Measurements from ENCODE around the gene CDH10. TPM values are rescaled to one million over a fixed set of nuclear protein-coding genes. Genes with fewer than 3 reads are reported as not detected.

The CDH10 gene
- total and polyA plus RNA-seq, 5 donors from 2014 or later: not detected

DNA sequence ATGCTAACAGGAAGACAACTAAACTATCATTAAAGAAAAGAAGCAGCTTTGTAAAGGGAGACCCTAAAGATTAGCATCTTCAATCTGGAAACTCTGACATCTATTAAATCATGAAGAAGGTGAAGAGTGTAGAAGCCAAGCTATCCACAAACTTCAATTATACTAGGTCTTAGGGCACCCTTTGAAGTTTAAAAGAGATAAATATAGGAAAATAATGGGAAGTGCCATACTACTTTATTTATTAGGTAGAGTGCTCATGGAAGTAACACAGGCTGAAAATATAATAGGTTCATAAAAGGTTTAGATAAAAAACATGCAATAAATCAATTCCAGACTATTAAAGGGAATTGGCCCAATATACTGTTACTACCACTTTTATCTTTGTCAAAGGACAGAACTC, 19.9 kb downstream of the CDH10 start:
- Mint-ChIP-seq H3K27me3 (no peaks in the 10 kb centered on the region), H3K4me1 (no peaks in the 10 kb centered on the region), H3K4me3 (no peak overlapping the region), H3K36me3 (no peaks in the 10 kb centered on the region), H3K27ac (no peak overlapping the region), H3K9me3 (peaks cover 0 to 11% (median 1%) of the 10 kb centered on the region in 7 donors)
- H3K27me3 ChIP-seq (ENCODE audit: control insufficient read depth, insufficient read depth, low read length): no peaks in the 10 kb centered on the region
- no peak for DNase-seq
- no peak for ATAC-seq (ENCODE audit: low read depth in 2 of 2)
- no peaks in the 10 kb centered on the region for H3K36me3 ChIP-seq (ENCODE audit: control insufficient read depth, insufficient read depth, low read length)
- H3K4me3 ChIP-seq (ENCODE audit: low read depth, low read length): no peak overlapping the region
- H3K27ac ChIP-seq (ENCODE audit: insufficient read depth, low read length, poor library complexity, severe bottlenecking): no peak overlapping the region
- H3K4me1 ChIP-seq (ENCODE audit: control insufficient read depth, insufficient read depth, low read length, poor library complexity, severe bottlenecking): no peaks in the 10 kb centered on the region
- H3K9me3 ChIP-seq (ENCODE audit: control insufficient read depth in 2 of 2, low read length in 2 of 2): peaks cover 0 to 5% of the 10 kb centered on the region in 2 experiments

DNA sequence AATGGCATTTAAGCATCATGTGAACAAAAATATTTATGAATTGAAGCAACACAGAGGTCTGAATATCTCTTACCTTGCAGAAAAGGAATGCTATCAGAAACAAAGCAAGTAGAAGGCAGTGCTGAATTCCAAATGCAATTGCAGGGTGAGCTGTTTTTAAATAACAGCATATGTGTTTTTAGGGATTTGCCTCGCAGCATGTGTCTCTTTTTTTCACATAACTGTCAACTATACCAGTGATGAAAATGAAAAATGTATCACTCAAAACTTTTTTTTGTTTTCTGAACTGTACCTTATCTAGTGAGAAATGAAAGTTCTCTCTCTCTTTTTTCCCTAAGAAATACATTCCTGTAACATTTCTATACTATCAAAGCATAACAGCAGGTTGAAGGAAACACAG, 21.2 kb downstream of the CDH10 start:
- H3K27me3 ChIP-seq (ENCODE audit: control insufficient read depth, insufficient read depth, low read length): no peaks in the 10 kb centered on the region
- H3K36me3 Mint-ChIP-seq: no peaks in the 10 kb centered on the region
- no peak overlapping the region for H3K27ac ChIP-seq (ENCODE audit: insufficient read depth, low read length, poor library complexity, severe bottlenecking)
- peaks cover 0 to 12% (median 1%) of the 10 kb centered on the region in 7 donors for H3K9me3 Mint-ChIP-seq
- H3K4me1 Mint-ChIP-seq: no peaks in the 10 kb centered on the region
- no peak for ATAC-seq (ENCODE audit: low read depth in 2 of 2)
- DNase-seq: no peak
- H3K27me3 Mint-ChIP-seq: no peaks in the 10 kb centered on the region
- no peak overlapping the region for H3K27ac Mint-ChIP-seq
- H3K4me3 Mint-ChIP-seq: no peak overlapping the region
- H3K9me3 ChIP-seq (ENCODE audit: control insufficient read depth in 2 of 2, low read length in 2 of 2): peaks cover 0 to 5% of the 10 kb centered on the region in 2 experiments
- no peaks in the 10 kb centered on the region for H3K36me3 ChIP-seq (ENCODE audit: control insufficient read depth, insufficient read depth, low read length)
- no peaks in the 10 kb centered on the region for H3K4me1 ChIP-seq (ENCODE audit: control insufficient read depth, insufficient read depth, low read length, poor library complexity, severe bottlenecking)
- no peak overlapping the region for H3K4me3 ChIP-seq (ENCODE audit: low read depth, low read length)

DNA sequence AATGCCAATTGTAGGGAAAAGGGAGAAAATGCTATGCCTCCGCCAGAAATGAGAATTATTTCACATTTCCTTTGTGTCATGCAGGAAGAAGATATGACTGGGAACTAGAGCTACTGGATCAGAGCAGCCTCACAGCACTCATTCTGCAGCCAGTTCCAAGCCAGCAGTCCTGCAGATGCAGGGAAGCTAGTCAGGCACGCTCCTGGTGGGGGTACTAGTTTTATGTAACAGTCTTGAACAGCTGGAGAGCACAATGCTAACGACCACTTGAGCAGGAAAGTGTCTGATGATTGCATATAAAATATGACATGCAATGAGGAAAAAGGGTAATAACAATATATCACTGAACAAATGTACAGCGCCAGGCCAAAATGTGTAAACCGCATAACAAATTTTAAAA, 21.7 kb downstream of the CDH10 start:
- Mint-ChIP-seq H3K27me3 (no peaks in the 10 kb centered on the region), H3K4me3 (no peak overlapping the region), H3K36me3 (no peaks in the 10 kb centered on the region), H3K4me1 (no peaks in the 10 kb centered on the region), H3K9me3 (peaks cover 0 to 13% (median 1%) of the 10 kb centered on the region in 7 donors), H3K27ac (no peak overlapping the region)
- no peaks in the 10 kb centered on the region for H3K36me3 ChIP-seq (ENCODE audit: control insufficient read depth, insufficient read depth, low read length)
- no peak overlapping the region for H3K27ac ChIP-seq (ENCODE audit: insufficient read depth, low read length, poor library complexity, severe bottlenecking)
- no peaks in the 10 kb centered on the region for H3K4me1 ChIP-seq (ENCODE audit: control insufficient read depth, insufficient read depth, low read length, poor library complexity, severe bottlenecking)
- DNase-seq: no peak
- H3K27me3 ChIP-seq (ENCODE audit: control insufficient read depth, insufficient read depth, low read length): no peaks in the 10 kb centered on the region
- H3K4me3 ChIP-seq (ENCODE audit: low read depth, low read length): no peak overlapping the region
- no peak for ATAC-seq (ENCODE audit: low read depth in 2 of 2)
- H3K9me3 ChIP-seq (ENCODE audit: control insufficient read depth in 2 of 2, low read length in 2 of 2): peaks cover 0 to 5% of the 10 kb centered on the region in 2 experiments

DNA sequence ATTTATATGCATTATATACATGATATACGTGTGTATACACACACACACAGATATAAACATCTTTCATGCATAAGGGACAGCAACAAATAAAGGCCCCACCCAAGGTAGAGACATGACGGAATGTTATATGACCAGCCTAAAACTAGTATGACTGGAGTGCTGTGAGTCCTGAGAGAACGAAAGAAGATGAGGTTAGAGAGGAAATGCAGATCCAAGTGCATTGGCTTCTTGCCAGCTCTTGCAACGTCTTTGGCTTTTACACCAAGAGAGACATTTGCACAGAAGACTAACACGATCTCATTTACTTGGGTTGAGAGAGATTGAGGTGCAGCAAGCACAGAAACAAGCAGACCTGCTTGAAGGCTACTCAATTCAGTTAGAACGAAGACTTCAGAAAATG, 23.0 kb downstream of the CDH10 start:
- H3K27ac Mint-ChIP-seq: no peak overlapping the region
- Histone ChIP-seq H3K4me3 (ENCODE audit: low read depth, low read length) (no peak overlapping the region), H3K27ac (ENCODE audit: insufficient read depth, low read length, poor library complexity, severe bottlenecking) (no peak overlapping the region), H3K36me3 (ENCODE audit: control insufficient read depth, insufficient read depth, low read length) (no peaks in the 10 kb centered on the region), H3K9me3 (ENCODE audit: control insufficient read depth in 2 of 2, low read length in 2 of 2) (peaks cover 0 to 5% of the 10 kb centered on the region in 2 experiments), H3K4me1 (ENCODE audit: control insufficient read depth, insufficient read depth, low read length, poor library complexity, severe bottlenecking) (no peaks in the 10 kb centered on the region), H3K27me3 (ENCODE audit: control insufficient read depth, insufficient read depth, low read length) (no peaks in the 10 kb centered on the region)
- H3K9me3 Mint-ChIP-seq: peaks cover 0 to 17% (median 3%) of the 10 kb centered on the region in 7 donors
- H3K36me3 Mint-ChIP-seq: no peaks in the 10 kb centered on the region
- H3K4me3 Mint-ChIP-seq: no peak overlapping the region
- no peaks in the 10 kb centered on the region for H3K4me1 Mint-ChIP-seq
- no peaks in the 10 kb centered on the region for H3K27me3 Mint-ChIP-seq
- DNase-seq (no peak), ATAC-seq (ENCODE audit: low read depth in 2 of 2) (no peak)

DNA sequence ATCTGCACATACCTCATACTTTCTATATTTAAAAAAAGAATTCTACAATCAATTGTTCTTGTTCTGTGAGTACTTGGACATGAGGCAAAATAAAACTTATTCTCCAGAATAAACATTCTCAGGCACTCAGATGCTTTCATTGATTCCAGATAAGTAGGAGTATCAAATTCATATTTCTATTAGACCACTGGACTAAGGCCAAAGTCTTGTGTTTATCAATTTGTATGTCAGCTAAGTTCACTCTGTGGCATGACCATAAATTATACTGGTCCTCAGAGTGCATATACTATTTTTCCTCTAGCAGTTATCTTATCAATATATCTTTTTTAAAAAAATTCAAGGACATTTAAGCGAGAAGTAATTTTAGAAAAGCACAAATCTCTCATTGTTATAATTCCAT, 28.2 kb downstream of the CDH10 start:
- H3K36me3 Mint-ChIP-seq: no peaks in the 10 kb centered on the region
- H3K36me3 ChIP-seq (ENCODE audit: control insufficient read depth, insufficient read depth, low read length): no peaks in the 10 kb centered on the region
- H3K27me3 ChIP-seq (ENCODE audit: control insufficient read depth, insufficient read depth, low read length): no peaks in the 10 kb centered on the region
- no peak for ATAC-seq (ENCODE audit: low read depth in 2 of 2)
- H3K4me1 ChIP-seq (ENCODE audit: control insufficient read depth, insufficient read depth, low read length, poor library complexity, severe bottlenecking): no peaks in the 10 kb centered on the region
- H3K9me3 Mint-ChIP-seq: peaks cover 2 to 15% (median 6%) of the 10 kb centered on the region in 7 donors
- DNase-seq: no peak
- no peak overlapping the region for H3K4me3 ChIP-seq (ENCODE audit: low read depth, low read length)
- peaks cover 2 to 5% of the 10 kb centered on the region in 2 experiments for H3K9me3 ChIP-seq (ENCODE audit: control insufficient read depth in 2 of 2, low read length in 2 of 2)
- no peak overlapping the region for H3K27ac Mint-ChIP-seq
- no peak overlapping the region for H3K4me3 Mint-ChIP-seq
- no peaks in the 10 kb centered on the region for H3K4me1 Mint-ChIP-seq
- no peaks in the 10 kb centered on the region for H3K27me3 Mint-ChIP-seq
- no peak overlapping the region for H3K27ac ChIP-seq (ENCODE audit: insufficient read depth, low read length, poor library complexity, severe bottlenecking)

DNA sequence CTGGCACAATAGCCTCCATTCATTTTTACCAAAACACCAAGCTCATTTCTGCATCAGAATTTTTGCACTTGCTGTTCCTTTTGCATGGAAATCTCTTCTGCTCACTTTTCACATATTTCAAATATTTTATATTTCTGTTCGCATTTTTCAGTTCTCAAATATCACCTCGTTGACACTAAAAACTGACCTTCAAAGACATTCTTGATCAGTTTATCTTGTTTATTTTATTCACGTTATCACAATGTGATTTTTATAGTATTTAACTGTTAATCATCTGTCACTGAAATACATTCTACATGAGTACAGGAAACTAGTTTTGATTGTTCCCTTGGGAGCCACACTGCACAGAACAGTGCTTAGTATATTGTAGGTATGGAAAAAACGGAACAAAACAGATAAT, 29.6 kb downstream of the CDH10 start:
- peaks cover 2 to 15% (median 7%) of the 10 kb centered on the region in 7 donors for H3K9me3 Mint-ChIP-seq
- H3K4me3 ChIP-seq (ENCODE audit: low read depth, low read length): no peak overlapping the region
- H3K4me1 ChIP-seq (ENCODE audit: control insufficient read depth, insufficient read depth, low read length, poor library complexity, severe bottlenecking): no peaks in the 10 kb centered on the region
- H3K27me3 Mint-ChIP-seq: no peaks in the 10 kb centered on the region
- H3K9me3 ChIP-seq (ENCODE audit: control insufficient read depth in 2 of 2, low read length in 2 of 2): peaks cover 2 to 4% of the 10 kb centered on the region in 2 experiments
- no peaks in the 10 kb centered on the region for H3K36me3 Mint-ChIP-seq
- DNase-seq (no peak), ATAC-seq (ENCODE audit: low read depth in 2 of 2) (no peak)
- no peak overlapping the region for H3K4me3 Mint-ChIP-seq
- no peak overlapping the region for H3K27ac Mint-ChIP-seq
- no peaks in the 10 kb centered on the region for H3K4me1 Mint-ChIP-seq
- H3K27ac ChIP-seq (ENCODE audit: insufficient read depth, low read length, poor library complexity, severe bottlenecking): no peak overlapping the region
- no peaks in the 10 kb centered on the region for H3K27me3 ChIP-seq (ENCODE audit: control insufficient read depth, insufficient read depth, low read length)
- no peaks in the 10 kb centered on the region for H3K36me3 ChIP-seq (ENCODE audit: control insufficient read depth, insufficient read depth, low read length)

DNA sequence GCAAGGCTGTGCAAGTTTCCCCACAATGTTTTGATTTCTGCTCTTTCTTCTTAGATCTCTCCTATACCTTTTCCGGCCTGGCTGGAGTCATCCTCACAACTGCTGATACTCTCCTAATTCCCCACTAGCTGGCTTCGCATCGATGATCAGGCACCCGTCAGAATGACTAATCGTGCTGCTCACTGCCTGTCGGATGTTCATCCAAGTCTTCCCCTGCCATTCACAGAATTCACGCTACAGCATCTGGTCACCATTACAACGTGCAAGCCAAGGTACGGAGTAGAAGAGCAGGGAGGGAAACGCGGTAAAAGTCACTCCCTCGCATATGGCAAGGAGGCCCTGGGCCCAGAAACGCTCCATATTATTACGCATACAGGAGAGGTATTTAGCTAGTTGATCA, 35.1 kb downstream of the CDH10 start:
- peaks cover 1% of the 10 kb centered on the region for H3K27me3 Mint-ChIP-seq
- DNase-seq (no peak), ATAC-seq (ENCODE audit: low read depth in 2 of 2) (no peak)
- H3K4me1 Mint-ChIP-seq: no peaks in the 10 kb centered on the region
- Histone ChIP-seq H3K36me3 (ENCODE audit: control insufficient read depth, insufficient read depth, low read length) (no peaks in the 10 kb centered on the region), H3K4me1 (ENCODE audit: control insufficient read depth, insufficient read depth, low read length, poor library complexity, severe bottlenecking) (no peaks in the 10 kb centered on the region), H3K9me3 (ENCODE audit: control insufficient read depth in 2 of 2, low read length in 2 of 2) (peaks cover 4% of the 10 kb centered on the region in 2 experiments), H3K27me3 (ENCODE audit: control insufficient read depth, insufficient read depth, low read length) (no peaks in the 10 kb centered on the region), H3K4me3 (ENCODE audit: low read depth, low read length) (no peak overlapping the region), H3K27ac (ENCODE audit: insufficient read depth, low read length, poor library complexity, severe bottlenecking) (no peak overlapping the region)
- peaks cover 3 to 23% (median 10%) of the 10 kb centered on the region in 7 donors for H3K9me3 Mint-ChIP-seq
- no peaks in the 10 kb centered on the region for H3K36me3 Mint-ChIP-seq
- H3K4me3 Mint-ChIP-seq: no peak overlapping the region
- H3K27ac Mint-ChIP-seq: no peak overlapping the region

DNA sequence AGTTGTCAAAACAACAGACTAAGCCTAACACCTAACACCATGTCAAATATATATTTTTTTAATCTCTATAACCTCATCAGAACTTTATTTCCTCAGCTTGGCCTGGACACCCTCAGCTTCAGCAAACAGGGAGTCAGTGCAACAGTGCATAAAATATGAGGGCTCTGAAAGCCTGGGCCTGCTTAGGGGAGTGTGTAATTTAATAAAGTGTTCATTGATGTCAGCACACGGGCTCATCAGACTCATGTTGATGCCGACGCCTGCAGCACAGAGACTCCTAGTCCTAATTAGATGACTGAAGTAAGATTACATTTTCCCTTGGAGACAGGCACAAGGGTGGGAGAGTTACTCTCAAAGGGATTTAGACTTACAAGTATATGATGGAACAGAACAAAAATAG, 37.8 kb downstream of the CDH10 start:
- ATAC-seq (ENCODE audit: low read depth in 2 of 2) (no peak), DNase-seq (no peak)
- Mint-ChIP-seq H3K27me3 (peaks cover 4% of the 10 kb centered on the region), H3K36me3 (no peaks in the 10 kb centered on the region), H3K27ac (no peak overlapping the region), H3K4me3 (no peak overlapping the region), H3K4me1 (no peaks in the 10 kb centered on the region), H3K9me3 (peaks cover 3 to 26% (median 9%) of the 10 kb centered on the region in 7 donors)
- H3K4me1 ChIP-seq (ENCODE audit: control insufficient read depth, insufficient read depth, low read length, poor library complexity, severe bottlenecking): no peaks in the 10 kb centered on the region
- H3K4me3 ChIP-seq (ENCODE audit: low read depth, low read length): no peak overlapping the region
- no peaks in the 10 kb centered on the region for H3K36me3 ChIP-seq (ENCODE audit: control insufficient read depth, insufficient read depth, low read length)
- no peaks in the 10 kb centered on the region for H3K27me3 ChIP-seq (ENCODE audit: control insufficient read depth, insufficient read depth, low read length)
- H3K9me3 ChIP-seq (ENCODE audit: control insufficient read depth in 2 of 2, low read length in 2 of 2): peaks cover 4 to 6% of the 10 kb centered on the region in 2 experiments
- H3K27ac ChIP-seq (ENCODE audit: insufficient read depth, low read length, poor library complexity, severe bottlenecking): no peak overlapping the region
